ENCODE data around the gene SLX9.
"Not testable (repeated sequence)": the region's sequence is repeated elsewhere in the genome, so short reads cannot be mapped to it uniquely, and the experiment has no call there.

SLX9 gene

DNA sequence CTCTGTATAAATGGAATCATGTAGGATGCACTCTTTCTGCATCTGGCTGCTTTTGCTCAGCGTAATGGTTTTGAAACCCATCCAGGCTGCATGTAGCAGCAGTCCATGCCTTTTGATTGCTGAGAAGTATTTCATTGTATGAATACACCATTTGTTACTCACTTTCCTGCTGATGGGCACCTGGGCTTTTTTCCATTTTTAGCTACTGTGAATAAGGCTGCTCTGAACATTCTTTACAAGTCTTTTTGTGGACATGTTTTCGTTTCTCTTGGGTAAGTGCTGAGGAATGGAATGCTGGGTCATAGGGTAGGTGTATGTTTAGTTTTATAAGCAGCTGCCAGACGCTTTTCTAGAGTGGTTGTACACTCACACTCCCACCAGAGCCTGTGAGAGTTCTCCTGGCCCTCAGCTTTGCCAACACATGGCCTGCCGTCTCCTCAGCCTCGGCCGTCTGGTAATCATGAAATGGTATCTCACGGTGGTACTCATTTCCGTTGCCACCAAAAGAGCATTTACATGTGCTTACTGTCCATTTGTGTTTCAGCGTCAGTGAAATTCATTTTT, 22.7 kb downstream of the SLX9 start:
- no peak for DNase-seq

DNA sequence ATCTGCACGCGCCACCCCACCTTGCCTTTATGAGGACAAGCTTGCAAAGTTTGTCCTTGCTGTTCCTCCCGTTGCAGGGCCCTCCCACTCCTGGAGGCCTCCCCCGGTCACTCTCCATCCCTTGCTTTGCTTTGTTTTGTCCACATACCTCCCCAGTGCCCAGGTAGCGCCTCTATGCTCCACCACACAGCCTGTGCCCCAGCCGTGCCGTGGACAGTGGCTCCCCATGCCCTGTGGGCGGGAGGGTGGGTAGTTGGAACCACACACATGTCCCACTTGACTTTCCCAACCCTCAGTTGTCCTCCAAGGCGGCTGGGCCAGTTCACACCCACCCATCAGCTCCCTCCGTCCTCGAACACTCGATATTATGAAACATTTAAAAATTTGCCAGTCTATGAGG, 24.6 kb downstream of the SLX9 start:
- DNase-seq, result no peak

DNA sequence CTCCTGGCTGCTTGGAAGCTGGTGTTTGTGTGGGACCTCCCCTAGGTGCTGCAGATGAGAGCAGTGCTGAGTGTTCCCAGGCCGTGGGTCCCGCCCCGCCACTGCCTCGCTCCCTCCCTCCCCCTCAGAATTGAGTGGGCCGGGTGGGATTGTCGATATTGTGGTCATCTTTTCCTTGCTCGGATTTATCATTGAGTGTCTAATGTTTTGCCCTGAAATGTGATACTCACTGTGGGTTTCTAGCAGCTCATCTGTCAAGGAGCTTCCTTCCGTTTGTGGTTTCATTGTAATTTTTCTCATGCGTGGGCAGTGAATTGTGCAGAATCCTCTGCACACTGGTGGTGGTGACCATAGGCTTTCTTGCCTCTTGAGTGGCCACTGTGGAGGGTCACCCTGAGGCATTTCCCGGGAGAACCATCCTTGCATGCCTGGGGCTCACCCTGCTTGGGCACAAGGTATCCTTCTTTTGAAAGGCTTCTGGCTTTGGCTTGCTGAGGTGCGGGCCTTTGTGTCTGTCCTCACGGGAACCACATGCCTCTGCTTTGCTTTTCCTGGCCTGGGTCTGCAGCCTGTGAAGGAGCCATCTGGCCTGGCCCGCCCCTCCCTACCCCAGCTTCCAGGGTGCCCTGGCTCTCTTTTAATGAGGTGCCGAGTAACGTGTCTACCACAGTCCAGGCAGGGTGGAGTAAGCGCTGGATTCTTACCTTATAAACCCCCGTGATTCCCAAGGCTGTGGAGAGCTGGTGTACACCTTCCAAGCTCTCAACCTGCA, 25.6 kb downstream of the SLX9 start:
- DNase-seq, result no peak

DNA sequence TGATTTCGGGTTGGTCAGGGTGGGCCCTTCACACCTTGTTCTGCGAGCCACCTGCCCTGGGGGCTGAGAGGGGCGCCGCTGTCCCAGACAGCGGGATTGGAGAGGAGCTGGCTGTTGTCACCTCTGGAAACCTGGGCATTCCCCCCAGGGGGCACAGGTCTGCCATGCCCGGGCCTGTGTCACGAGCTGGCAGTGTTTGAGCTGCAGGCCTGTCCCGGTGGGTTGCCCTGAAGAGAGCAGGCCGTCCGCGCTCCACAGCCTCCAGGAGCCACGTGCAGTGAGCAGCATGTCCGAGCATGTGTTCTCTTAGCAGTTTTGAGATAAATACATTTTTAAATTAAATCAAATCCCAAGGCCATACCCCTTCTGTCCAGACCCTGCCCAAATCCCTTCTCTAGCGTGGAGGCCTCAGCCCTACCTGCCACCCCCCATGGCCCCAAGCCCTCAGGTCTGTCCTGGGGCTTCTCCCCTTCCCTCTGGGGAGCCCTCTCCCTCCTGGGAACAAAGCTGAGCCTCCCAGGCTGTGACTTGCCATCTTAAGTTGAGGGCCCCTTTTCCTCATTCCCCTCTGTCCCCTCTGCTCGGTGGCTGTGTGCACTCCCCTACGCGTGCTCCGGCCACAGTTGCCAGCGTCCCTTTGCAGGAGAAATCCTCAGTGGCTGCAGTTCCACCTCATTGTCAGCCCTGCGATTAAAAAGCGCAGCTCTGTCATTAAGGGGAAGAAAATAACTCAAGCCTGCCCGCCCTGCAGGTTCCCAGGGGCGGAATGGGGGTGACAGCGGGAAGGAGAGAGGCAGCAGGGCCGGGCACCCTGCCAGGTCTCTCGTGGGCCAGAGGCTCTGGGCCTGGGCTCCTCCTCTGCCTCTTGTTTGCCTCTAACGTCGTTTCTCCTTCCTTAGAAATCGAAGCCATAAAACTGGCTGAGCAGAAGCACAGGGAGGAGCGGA, 26.6 kb downstream of the SLX9 start:
- no peak for DNase-seq

GRCh38 chr21:44967082-44968047, 27.5 kb downstream of the SLX9 start:
- DNase-seq, result no peak

DNA sequence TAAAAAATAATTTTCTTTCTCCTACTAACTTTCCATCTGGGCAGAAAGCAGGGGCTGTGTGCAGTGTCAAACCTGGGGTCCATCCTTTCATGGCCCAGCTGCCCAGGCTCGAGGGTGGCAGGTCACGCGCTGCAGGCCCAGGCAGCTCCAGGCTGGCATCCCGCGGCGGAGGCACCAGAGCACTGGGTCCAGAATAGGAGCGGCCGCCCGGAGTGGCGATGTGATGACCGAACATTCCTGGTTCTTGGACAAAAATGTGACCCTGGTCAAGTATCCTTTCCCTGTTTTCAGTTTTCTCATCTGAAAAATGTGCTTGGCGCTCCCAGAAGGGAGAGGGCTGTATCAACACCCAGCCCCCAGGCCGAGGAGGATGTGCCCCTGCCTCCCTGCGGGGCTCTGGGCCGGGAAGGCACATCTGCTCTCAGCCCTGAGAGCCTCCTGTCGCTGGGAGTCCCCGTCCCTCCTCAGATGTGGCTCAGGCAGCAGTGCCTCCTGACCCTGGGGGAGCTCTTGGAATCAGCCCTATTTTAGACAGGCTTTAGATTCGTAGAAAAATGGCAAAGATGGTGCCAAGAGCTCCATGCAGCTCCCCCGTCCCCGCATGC, 29.3 kb downstream of the SLX9 start:
- no peak for DNase-seq

DNA sequence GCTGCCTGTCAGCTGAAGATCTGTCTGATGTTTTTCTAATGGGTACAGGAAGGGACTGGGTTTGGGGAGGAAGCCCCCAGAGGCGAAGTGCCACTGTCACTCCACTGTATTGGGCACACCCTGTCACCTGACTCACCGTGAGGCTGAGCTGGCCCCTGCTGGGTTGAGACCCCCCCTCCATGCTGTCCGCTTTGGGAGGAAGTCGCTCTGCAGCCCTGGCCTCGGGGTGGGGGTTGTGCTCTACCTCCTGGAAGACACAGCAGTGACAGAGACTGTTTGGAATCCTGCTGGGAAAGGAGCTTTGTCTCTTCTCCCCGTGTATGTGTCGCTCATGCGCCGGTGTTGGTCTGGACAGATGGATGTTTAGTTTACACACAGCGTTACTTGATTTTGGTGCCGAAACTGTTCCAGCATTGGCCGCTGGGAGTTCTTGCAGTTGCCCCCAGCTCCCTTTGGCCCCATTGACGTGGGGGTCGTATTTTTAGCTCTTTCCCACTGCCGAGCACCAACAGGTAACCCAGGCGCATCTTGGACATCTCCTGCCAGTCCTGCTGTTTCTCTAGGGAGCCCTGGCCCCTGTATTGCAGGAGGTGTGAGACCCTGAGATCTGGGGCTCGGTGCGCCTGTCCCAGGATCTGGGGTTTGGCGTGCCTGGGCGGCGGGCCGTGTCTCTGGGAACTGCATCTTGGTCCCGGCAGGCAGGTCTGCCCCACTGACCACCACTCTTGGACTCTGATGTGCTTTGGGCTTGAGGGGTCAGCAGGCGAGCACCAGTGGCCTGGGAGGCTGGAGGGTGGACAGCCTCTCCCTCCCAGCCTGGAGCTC, 30.3 kb downstream of the SLX9 start:
- DNase-seq, result no peak

GRCh38 chr21:44970766-44971671, 31.2 kb downstream of the SLX9 start:
- no peak for DNase-seq

GRCh38 chr21:44971672-44971995, 31.8 kb downstream of the SLX9 start:
- no peak for DNase-seq

- DNase-seq, result no peak
These were observed 32.5 kb downstream of the SLX9 start for GRCh38 chr21:44972301-44972814.

DNA sequence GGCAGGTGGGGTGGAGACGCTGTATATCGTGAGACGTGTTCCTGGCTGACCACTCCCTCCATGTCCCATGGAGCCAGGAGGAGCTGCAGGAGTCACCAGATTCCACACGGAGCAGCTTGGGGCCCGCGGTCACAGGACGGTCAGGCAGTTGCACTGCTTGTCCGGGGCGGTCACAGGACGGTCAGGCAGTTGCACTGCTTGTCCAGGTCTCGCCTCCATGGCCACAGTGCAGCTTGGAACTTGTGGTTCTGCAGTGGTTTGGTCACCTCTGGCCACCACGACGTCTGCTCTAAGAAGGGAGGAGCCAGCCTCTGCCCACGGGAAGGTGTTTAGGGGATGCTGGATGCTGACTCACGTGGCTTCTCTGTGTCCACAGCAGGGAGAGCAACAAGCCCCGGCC, 33.0 kb downstream of the SLX9 start:
- DNase-seq, result no peak

GRCh38 chr21:44973598-44973997, 33.8 kb downstream of the SLX9 start:
- DNase-seq, result no peak

- no peak for DNase-seq
These were observed 34.8 kb downstream of the SLX9 start for GRCh38 chr21:44974676-44975075.

DNA sequence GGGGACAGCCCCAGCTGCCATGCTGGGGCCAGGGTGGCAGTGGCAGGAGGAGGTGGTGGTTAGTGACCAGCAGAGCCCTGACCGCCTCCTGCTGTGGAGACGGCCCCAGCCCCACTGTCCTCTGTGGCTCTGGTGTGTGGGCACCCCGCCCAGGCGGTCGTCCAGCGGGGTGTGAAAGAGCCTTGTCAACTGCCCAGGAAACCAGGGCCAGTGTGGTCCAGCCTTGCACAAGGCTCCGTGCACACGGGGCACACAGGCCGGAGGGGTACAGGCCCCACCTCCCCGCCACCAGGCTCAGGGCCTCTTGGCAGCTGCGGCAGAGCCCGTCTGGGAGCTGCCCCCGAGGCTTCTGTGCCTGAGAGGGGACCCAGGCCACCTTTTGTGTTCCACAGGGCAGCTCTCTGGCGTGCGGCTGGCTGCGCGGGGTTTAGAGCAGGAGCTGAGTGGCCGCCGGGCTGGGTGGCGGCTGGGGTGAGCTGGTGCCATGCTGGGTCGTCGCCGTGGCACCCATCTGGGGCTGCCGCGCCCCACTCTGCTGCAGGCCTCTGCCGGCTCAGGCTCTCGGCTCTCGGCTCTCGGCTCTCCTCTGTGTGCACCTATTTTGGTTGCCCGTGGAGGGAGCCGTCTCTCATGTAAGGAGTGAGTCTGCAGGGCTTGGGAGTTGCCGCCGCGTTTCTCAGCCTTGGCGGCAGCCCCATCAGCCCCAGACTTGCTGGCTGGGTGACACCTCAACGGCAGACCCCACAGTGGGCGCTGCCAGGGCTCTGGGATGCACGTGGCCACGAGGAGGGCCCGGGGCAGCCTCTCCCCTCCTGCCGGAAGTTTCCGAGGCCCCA, 36.1 kb downstream of the SLX9 start:
- no peak for DNase-seq

DNA sequence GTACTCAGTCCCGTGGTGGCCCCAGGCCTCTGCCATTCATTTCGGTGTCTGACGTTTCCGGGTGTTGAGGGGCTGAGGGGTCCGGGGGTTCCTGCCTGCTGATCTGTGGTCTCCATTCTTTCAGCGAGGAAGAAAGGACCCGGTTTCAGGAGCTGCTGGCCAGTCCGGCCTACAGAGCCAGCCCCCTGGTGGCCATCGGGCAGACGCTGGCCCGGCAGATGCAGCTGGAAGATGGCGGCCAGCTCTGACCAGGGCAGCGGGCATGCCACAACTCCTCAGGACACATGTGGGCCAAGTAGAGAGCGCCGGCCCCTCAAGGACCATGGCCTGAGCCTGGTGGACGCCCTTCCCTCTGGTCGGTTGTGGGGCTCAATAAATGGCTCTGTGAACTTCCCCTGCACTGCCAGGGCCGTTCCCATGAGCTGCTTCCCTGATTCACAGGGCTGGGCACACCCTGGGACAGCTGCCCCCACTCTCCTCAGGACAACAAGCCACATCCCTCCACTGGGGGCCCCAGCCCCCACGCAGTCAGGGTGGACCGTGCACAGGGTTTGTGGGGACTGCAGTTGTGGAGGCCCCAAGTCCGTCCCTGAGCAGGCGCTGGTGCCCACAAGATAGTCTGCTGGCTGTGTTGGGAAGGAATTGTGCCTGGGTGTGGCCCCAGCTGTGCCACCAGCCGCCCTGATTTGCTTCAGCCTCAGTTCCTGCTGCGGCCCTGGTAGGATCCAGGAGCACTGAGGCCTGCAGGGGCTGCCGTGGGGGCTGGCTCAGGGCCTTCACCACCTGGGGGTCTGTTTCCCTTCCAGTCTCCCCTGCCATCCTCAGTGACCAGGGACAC, 36.9 kb downstream of the SLX9 start:
- DNase-seq, result not testable (repeated sequence)

- no peak for DNase-seq
These were observed 37.9 kb downstream of the SLX9 start for GRCh38 chr21:44977616-44978340.

All from stimulated activated naive CD4-positive, alpha-beta T cell treated with Interleukin-2 at 50 U/mL for 16 hours (primary cell).